ENCODE results near the gene KCNAB1.
"Not testable (repeated sequence)": the region's sequence is repeated elsewhere in the genome, so short reads cannot be mapped to it uniquely, and the experiment has no call there.

The KCNAB1 gene

GRCh38 chr3:156224046-156224445, 103.7 kb downstream of the KCNAB1 start:
- DNase-seq = not testable (repeated sequence)

- DNase-seq = no peak
Observed at GRCh38 chr3:156226676-156227420, 106.5 kb downstream of the KCNAB1 start.

- DNase-seq = no peak
Observed at GRCh38 chr3:156227704-156228103, 107.3 kb downstream of the KCNAB1 start.

GRCh38 chr3:156230278-156230900, 110.0 kb downstream of the KCNAB1 start:
- DNase-seq = no peak

GRCh38 chr3:156231221-156231620, 110.8 kb downstream of the KCNAB1 start:
- not testable (repeated sequence) for DNase-seq

GRCh38 chr3:156233876-156234275, 113.5 kb downstream of the KCNAB1 start:
- no peak for DNase-seq

- no peak for DNase-seq
Observed at GRCh38 chr3:156236556-156237260, 116.3 kb downstream of the KCNAB1 start.

GRCh38 chr3:156240642-156241041, 120.3 kb downstream of the KCNAB1 start:
- DNase-seq = no peak

GRCh38 chr3:156246961-156247725, 126.8 kb downstream of the KCNAB1 start:
- no peak for DNase-seq

- no peak for DNase-seq
Observed at GRCh38 chr3:156250550-156250949, 130.2 kb downstream of the KCNAB1 start.

GRCh38 chr3:156251424-156251823, 131.0 kb downstream of the KCNAB1 start:
- DNase-seq = no peak

GRCh38 chr3:156252656-156253055, 132.3 kb downstream of the KCNAB1 start:
- DNase-seq = no peak

GRCh38 chr3:156253150-156253549, 132.8 kb downstream of the KCNAB1 start:
- DNase-seq = no peak

- DNase-seq = no peak
Observed at GRCh38 chr3:156256256-156256655, 135.9 kb downstream of the KCNAB1 start.

GRCh38 chr3:156256945-156257344, 136.6 kb downstream of the KCNAB1 start:
- DNase-seq = no peak

- no peak for DNase-seq
Observed at GRCh38 chr3:156258301-156258700, 137.9 kb downstream of the KCNAB1 start.

GRCh38 chr3:156259896-156260295, 139.5 kb downstream of the KCNAB1 start:
- DNase-seq = no peak

- no peak for DNase-seq
Observed at GRCh38 chr3:156260331-156260730, 140.0 kb downstream of the KCNAB1 start.

- DNase-seq = no peak
Observed at GRCh38 chr3:156264771-156265170, 144.4 kb downstream of the KCNAB1 start.

- DNase-seq = no peak
Observed at GRCh38 chr3:156271508-156271907, 151.1 kb downstream of the KCNAB1 start.

- no peak for DNase-seq
Observed at GRCh38 chr3:156271995-156272719, 151.8 kb downstream of the KCNAB1 start.

- no peak for DNase-seq
Observed at GRCh38 chr3:156273111-156273694, 152.8 kb downstream of the KCNAB1 start.

Measured in stimulated activated CD4-positive, alpha-beta T cell treated with anti-CD3 and anti-CD28 coated beads, Interleukin-2, amount 100 ng/mL, for 48 hours (primary cell).